H1 (cell line): ENCODE measurements around the gene UBN1. TPM values are rescaled to one million over a fixed set of nuclear protein-coding genes. Genes with fewer than 3 reads are reported as not detected.

Experiments used
- CHD1 ChIP-seq: IDR thresholded peaks from 2 replicates; pipeline ENCODE4 v1.6.1; 2012; ENCODE audit warnings: low read depth, low read length, improper control_type of control experiment
- RXRA ChIP-seq: IDR thresholded peaks from 2 replicates; pipeline ENCODE4 v1.6.1; 2011; ENCODE audit warnings: low read depth, mild to moderate bottlenecking, low read length, moderate library complexity; ENCODE audit not compliant: insufficient read depth
- TEAD4 ChIP-seq: IDR thresholded peaks from 2 replicates; pipeline ENCODE4 v1.6.1; 2012; ENCODE audit warnings: low read depth, low read length, inconsistent platforms, mixed read lengths
- polyA plus RNA-seq, 7 experiments: library from polyadenylated mRNA; depleted of rRNA in 3 of 7; stranded (reverse) in 5 of 7; unstranded in 2 of 7; fragments of >200 nt in 5 of 7; fragments of 200-250 nt in 2 of 7; gene quantifications; 1 replicate in 5 of 7; 2 replicates in 1 of 7; 4 replicates in 1 of 7; pipeline versions ENCODE4 v1.2.1 to v1.2.3, GENCODE V29; 2011 to 2013; ENCODE audit warnings: missing spikeins in 2 of 7, mixed read lengths in 2 of 7
- total RNA-seq: library from RNA; stranded (reverse); fragmentation: NEBNext Ultra II Directional; extraction: Animal tissue kit (Norgen Biotek cat#: 25700); gene quantifications from 2 replicates; pipeline ENCODE4 v1.2.1, GENCODE V29; 2021

Gene UBN1
- total and polyA plus RNA-seq, 2 of the 8 experiments (the other 6 are each of a cell fraction or from before 2014, with no cell fraction given) = 16.2 to 37.0 TPM

- TF ChIP-seq TEAD4 = no peak
- TF ChIP-seq CHD1 = no peak
- 0 out of 2 replicates have a peak, but pooled peaks have one; percentile 27 for TF ChIP-seq RXRA
- TF ChIP-seq, all 59 proteins: peak for 6
Measured at GRCh38 chr16:4801962-4802658, 45.2 kb upstream of the UBN1 start, which contains the start of gene ROGDI (continued).
